Osteocyte (in vitro differentiated cells): Measurements from ENCODE around the gene PI4KA. TPM values are rescaled to one million over a fixed set of nuclear protein-coding genes. Genes with fewer than 3 reads are reported as not detected.
"Not testable (repeated sequence)": the region's sequence is repeated elsewhere in the genome, so short reads cannot be mapped to it uniquely, and the experiment has no call there.

ENCODE experiments used
- DNase-seq: peaks from one replicate; pipeline ENCODE4 v3.0.0; 2021; ENCODE audit warnings: mixed read lengths; ENCODE audit not compliant: unreplicated experiment; ENCODE audit errors: extremely low spot score
- H3K27ac Mint-ChIP-seq: one replicate; pipeline ENCODE4 v1.8.0; 2021; ENCODE audit warnings: mild to moderate bottlenecking, mixed read lengths; ENCODE audit not compliant: unreplicated experiment
- H3K27me3 Mint-ChIP-seq: one replicate; pipeline ENCODE4 v1.8.0; 2021; ENCODE audit warnings: mixed read lengths; ENCODE audit not compliant: unreplicated experiment
- H3K36me3 Mint-ChIP-seq: one replicate; pipeline ENCODE4 v1.8.0; 2021; ENCODE audit warnings: mixed read lengths; ENCODE audit not compliant: unreplicated experiment
- H3K4me1 Mint-ChIP-seq: one replicate; pipeline ENCODE4 v1.8.0; 2021; ENCODE audit warnings: mixed read lengths; ENCODE audit not compliant: unreplicated experiment
- H3K4me3 Mint-ChIP-seq: one replicate; pipeline ENCODE4 v1.8.0; 2021; ENCODE audit warnings: mild to moderate bottlenecking, moderate library complexity, mixed read lengths; ENCODE audit not compliant: unreplicated experiment
- H3K9me3 Mint-ChIP-seq: one replicate; pipeline ENCODE4 v1.8.0; 2021; ENCODE audit warnings: mixed read lengths; ENCODE audit not compliant: unreplicated experiment
- total RNA-seq: library from RNA; stranded (reverse); gene quantifications from 2 replicates; pipeline ENCODE4 v1.2.1, GENCODE V29; 2021
- TF ChIP-seq, protein P1 (sequence below): fragments of 200-600 bp; sonication (generic); IDR thresholded peaks from 2 replicates; pipeline ENCODE4 v1.5.0; 2021; ENCODE audit warnings: antibody characterized with exemption, mild to moderate bottlenecking, moderate library complexity

Gene PI4KA
- total RNA-seq, 1 donor from 2014 or later, result 108 TPM

DNA sequence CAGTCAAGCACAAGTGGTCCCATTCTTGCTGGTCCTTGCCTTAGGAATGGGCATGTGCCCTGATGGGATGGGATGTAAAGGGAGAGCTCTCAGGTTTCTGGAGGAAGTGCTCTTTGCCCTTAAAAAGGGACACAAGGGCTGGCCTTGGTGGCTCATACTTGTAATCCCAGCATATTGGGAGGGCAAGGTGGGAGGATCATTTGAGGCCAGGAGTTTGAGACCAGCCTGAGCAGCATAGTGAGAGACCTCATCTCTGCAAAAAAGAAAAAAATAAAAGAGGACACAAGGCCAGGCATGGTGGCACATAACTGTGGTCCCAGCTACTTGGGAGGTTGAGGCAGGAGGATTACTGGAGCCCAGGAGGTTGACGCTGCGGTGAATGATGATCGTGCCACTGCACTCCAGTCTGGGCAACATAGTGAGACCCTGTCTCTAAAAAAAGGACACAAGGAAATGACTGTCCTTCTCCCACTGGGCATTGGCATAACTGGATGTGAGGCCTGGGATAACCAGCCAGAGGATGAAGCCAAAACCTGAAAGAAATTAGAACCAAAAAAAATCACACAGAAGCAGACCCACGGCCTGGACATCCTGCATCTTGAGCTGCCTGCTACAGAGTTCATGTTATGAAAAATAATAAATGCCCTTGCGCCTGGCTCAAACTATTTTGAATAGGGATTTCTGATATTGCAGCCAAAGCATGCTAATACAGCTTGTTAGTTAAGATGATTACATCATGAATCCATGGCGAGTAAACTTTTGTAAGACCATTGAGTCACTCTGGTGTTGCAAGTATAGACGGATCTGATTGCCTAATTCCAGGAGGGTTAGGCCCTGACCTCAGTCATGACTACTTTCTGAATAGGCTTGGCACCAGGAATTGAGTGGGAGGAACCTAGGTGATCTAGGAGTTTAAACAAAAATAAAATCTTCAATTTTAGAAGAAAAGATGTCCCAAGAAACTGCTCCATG is 45.7 kb upstream of the PI4KA start:
- Mint-ChIP-seq H3K27me3 (peaks cover 17% of the 10 kb centered on the region), H3K27ac (no peak overlapping the region), H3K9me3 (no peaks in the 10 kb centered on the region), H3K4me3 (no peak overlapping the region), H3K4me1 (no peaks in the 10 kb centered on the region), H3K36me3 (no peaks in the 10 kb centered on the region)
- no peak for DNase-seq
- TF ChIP-seq, protein P1, sequence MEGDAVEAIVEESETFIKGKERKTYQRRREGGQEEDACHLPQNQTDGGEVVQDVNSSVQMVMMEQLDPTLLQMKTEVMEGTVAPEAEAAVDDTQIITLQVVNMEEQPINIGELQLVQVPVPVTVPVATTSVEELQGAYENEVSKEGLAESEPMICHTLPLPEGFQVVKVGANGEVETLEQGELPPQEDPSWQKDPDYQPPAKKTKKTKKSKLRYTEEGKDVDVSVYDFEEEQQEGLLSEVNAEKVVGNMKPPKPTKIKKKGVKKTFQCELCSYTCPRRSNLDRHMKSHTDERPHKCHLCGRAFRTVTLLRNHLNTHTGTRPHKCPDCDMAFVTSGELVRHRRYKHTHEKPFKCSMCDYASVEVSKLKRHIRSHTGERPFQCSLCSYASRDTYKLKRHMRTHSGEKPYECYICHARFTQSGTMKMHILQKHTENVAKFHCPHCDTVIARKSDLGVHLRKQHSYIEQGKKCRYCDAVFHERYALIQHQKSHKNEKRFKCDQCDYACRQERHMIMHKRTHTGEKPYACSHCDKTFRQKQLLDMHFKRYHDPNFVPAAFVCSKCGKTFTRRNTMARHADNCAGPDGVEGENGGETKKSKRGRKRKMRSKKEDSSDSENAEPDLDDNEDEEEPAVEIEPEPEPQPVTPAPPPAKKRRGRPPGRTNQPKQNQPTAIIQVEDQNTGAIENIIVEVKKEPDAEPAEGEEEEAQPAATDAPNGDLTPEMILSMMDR, result no peak

DNA sequence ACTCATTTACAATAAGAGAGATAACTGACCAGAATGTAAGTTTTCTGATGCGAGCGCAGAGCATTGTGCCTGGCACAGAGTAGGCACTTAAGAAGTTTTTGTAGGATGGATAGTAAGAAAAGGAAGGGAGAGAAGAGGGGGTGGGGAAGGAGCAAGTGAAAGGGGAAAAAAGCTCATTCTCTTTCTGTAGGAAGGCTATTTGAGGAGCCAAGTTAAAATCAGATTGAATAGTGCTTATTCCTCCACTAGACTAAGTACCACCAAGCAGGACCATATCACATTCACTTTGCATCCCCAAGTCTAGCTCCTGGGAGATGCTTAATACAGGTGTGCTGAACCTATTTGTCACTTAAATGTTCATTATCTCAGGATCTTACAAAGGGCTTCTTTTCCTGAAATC is 44.5 kb upstream of the PI4KA start:
- Mint-ChIP-seq H3K9me3 (no peaks in the 10 kb centered on the region), H3K4me1 (no peaks in the 10 kb centered on the region), H3K4me3 (no peak overlapping the region), H3K27me3 (peaks cover 17% of the 10 kb centered on the region), H3K27ac (no peak overlapping the region), H3K36me3 (no peaks in the 10 kb centered on the region)
- TF ChIP-seq, protein P1, result no peak
- no peak for DNase-seq

DNA sequence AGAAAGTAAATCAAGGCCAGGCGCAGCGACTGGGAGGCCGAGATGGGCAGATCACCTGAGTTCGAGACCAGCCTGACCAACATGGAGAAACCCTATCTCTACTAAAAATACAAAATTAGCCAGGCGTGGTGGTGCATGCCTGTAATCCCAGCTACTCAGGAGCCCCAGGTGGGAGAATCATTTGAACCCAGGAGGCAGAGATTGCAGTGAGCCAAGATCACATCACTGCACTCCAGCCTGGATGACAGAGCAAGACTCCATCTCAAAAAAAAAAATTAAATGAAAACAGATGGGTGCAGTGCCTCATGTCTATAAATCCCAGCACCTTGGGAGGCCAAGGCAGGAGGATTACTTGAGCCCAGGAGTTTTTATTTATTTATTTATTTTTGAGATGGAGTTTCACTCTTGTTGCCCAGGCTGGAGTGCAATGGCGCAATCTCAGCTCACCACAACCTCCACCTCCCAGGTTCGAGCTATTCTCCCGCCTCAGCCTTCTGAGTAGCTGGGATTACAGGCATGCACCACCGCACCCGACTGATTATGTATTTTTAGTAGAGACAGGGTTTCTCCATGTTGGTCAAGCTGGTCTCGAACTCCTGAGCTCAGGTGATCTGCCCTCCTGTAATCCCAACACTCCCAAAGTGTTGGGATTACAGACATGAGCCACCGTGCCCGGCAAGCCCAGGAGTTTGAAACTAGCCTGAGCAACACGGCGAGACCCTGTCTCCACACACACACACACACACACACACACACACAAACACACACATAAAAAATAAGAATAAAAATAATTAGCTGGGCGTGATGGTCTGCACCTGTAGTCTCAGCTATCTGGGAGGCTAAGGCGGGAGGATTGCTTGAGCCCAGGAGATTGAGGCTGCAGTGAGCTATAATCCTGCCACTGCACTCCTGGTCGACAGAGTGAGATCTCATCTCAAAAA is 42.8 kb upstream of the PI4KA start:
- H3K27ac Mint-ChIP-seq, H3K36me3 Mint-ChIP-seq, H3K9me3 Mint-ChIP-seq, H3K4me1 Mint-ChIP-seq, H3K4me3 Mint-ChIP-seq, DNase-seq: not testable (repeated sequence)
- H3K27me3 Mint-ChIP-seq, result peaks cover 13% of the 10 kb centered on the region

DNA sequence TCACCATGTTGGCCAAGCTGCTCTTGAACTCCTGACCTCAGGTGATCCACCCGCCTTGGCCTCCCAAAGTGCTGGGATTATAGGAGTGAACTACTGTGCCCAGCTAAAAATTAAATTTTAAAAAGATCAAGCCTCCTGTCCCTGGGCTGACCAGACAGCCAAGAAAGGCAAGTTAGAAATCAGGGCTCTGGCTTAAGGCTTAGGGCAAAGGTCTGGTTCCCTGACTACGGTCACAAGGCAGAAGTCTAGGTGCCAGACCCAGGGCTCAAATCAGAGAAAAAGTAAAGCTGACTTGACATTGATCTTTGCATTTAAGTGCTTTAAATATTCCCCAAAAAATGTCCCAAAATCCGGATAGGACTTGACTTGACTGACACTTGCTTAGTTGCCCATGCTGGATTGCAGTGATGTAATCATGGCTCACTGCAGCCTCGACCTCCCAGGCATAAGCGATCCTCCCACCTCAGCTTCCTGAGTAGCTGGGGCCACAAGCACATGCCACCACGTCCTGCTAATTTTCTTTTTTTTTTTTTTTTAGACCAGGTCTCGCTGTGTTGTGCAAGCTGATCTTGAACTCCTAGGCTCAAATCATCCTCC is 41.3 kb upstream of the PI4KA start:
- DNase-seq, result no peak
- no peaks in the 10 kb centered on the region for H3K4me1 Mint-ChIP-seq
- no peaks in the 10 kb centered on the region for H3K9me3 Mint-ChIP-seq
- H3K4me3 Mint-ChIP-seq, result no peak overlapping the region
- peaks cover under 1% of the 10 kb centered on the region for H3K27me3 Mint-ChIP-seq
- H3K27ac Mint-ChIP-seq, result no peak overlapping the region
- TF ChIP-seq, protein P1, result no peak
- no peaks in the 10 kb centered on the region for H3K36me3 Mint-ChIP-seq

DNA sequence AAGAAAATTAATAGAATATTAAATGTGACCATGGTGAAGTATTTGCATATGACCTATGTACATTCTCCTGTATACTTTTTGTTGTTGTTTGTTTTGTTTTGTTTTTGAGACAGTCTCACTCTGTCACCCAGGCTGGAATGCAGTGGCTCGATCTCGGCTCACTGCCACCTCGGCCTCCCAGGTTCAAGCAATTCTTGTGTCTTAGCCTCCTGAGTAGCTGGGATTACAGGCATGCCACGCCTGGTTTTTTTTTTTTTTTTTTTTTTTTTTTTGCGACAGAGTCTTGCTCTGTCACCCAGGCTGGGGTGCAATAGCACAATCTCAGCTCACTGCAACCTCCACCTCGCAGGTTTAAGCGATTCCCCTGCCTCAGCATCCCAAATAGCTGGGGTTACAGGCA is 39.1 kb upstream of the PI4KA start:
- H3K27ac Mint-ChIP-seq, result not testable (repeated sequence)

More for the DNA sequence above, 39.1 kb upstream of the PI4KA start:
- not testable (repeated sequence) for DNase-seq, H3K27me3 Mint-ChIP-seq, H3K9me3 Mint-ChIP-seq, H3K4me3 Mint-ChIP-seq, H3K4me1 Mint-ChIP-seq, H3K36me3 Mint-ChIP-seq
